IPS-NIHi7 (cell line): ENCODE results near the gene LANCL2.

ENCODE experiments used
- DNase-seq: peaks from one replicate; pipeline ENCODE4 v3.0.0; 2012; ENCODE audit warnings: mixed read lengths; ENCODE audit errors: extremely low spot score

Gene LANCL2

GRCh38 chr7:55438085-55438756 is 73.1 kb downstream of the LANCL2 start:
- no peak for DNase-seq

- no peak for DNase-seq
Measured at GRCh38 chr7:55438757-55439525, 73.8 kb downstream of the LANCL2 start.

- DNase-seq = no peak
Measured at GRCh38 chr7:55439627-55440026, 74.5 kb downstream of the LANCL2 start.

GRCh38 chr7:55440040-55440690 is 75.0 kb downstream of the LANCL2 start:
- no peak for DNase-seq

- DNase-seq = no peak
Measured at GRCh38 chr7:55441002-55441401, 75.9 kb downstream of the LANCL2 start.

- no peak for DNase-seq
Measured at GRCh38 chr7:55441774-55442522, 76.8 kb downstream of the LANCL2 start.

- DNase-seq = no peak
Measured at GRCh38 chr7:55444786-55445185, 79.6 kb downstream of the LANCL2 start.

- no peak for DNase-seq
Measured at GRCh38 chr7:55448526-55448925, 83.4 kb downstream of the LANCL2 start.

GRCh38 chr7:55449205-55449991 is 84.3 kb downstream of the LANCL2 start:
- no peak for DNase-seq

- no peak for DNase-seq
Measured at GRCh38 chr7:55449992-55450535, 84.9 kb downstream of the LANCL2 start.

- DNase-seq = no peak
Measured at GRCh38 chr7:55452971-55453370, 87.8 kb downstream of the LANCL2 start.

GRCh38 chr7:55457801-55458200 is 92.7 kb downstream of the LANCL2 start:
- DNase-seq = no peak

- no peak for DNase-seq
Measured at GRCh38 chr7:55458351-55458750, 93.2 kb downstream of the LANCL2 start.

GRCh38 chr7:55463686-55464262 is 98.6 kb downstream of the LANCL2 start:
- DNase-seq = no peak

GRCh38 chr7:55464422-55464821 is 99.3 kb downstream of the LANCL2 start:
- DNase-seq = no peak

GRCh38 chr7:55465691-55466090 is 100.6 kb downstream of the LANCL2 start:
- no peak for DNase-seq

GRCh38 chr7:55467047-55467593 is 102.0 kb downstream of the LANCL2 start:
- no peak for DNase-seq

GRCh38 chr7:55468495-55468894 is 103.4 kb downstream of the LANCL2 start:
- no peak for DNase-seq

- DNase-seq = no peak
Measured at GRCh38 chr7:55469271-55469681, 104.1 kb downstream of the LANCL2 start.

GRCh38 chr7:55469721-55470120 is 104.6 kb downstream of the LANCL2 start:
- no peak for DNase-seq
